HG03196 (cell line): ENCODE data around the gene ZBTB7C.

ENCODE experiments used
- ATAC-seq: cut with Tn5 transposase; IDR thresholded peaks from one replicate; pipeline ENCODE4 v1.9.1; 2021; ENCODE audit not compliant: unreplicated experiment

Gene ZBTB7C

DNA sequence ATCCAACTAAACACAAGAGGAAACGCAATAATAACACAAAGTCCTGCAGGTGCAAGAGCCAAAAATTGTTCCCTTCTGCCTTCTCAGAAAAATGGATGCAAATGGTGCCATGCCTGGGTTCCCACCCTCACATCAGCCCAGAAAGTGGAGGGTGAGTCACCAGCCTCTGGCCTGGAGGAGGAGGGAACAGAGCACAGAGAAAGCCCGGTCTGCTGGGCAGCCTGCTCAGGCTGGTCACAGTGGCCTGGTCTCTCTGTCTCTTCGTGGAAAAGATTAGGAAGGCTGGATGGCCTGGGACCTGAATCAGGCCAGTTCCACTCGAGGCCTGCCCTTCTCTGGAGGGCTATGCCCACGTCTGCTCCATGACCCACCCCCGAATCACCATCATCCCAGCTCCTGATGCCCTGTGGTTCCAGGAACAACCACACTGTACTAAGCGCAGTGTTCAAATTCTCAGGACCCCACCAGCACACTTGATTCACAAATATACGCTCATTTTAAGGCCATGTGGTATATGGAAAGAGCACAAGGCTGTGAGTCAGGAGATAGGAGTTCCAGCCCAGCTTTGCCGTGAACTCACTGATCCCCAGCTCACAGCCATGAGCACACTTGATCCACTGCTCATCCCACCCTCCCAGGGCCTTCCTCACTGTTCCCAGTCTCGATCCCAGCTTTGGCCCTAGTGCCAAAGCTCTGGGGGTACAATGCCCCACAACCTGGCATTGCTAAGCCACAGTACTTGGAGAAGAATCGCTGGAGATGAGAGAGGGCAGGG is 82.1 kb downstream of the ZBTB7C start:
- no peak for ATAC-seq

DNA sequence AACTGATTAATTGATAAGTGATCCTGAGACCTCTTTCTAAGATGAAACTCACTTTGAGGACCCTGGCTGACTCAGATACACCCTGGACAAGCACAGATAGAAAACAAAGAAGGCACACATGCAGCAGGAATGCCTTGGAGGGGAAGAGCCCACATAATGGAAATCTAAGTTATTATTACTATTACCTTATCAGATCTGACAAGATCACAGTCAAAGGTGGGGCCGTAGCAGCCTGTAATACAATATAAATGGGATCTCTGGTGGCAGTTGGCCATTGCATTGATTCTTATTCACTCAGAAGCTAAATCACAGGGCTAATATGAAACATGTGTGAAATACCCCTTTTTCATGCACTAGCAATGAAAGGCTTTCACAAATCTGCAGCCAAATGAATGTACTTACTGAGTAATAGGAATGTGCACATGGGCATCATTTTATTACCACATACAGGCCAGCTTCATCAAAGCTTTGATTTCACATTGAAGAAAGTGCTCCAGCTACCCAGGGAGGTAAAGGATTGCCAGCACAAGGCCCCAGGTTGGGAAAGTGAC is 84.0 kb downstream of the ZBTB7C start:
- ATAC-seq, result no peak

DNA sequence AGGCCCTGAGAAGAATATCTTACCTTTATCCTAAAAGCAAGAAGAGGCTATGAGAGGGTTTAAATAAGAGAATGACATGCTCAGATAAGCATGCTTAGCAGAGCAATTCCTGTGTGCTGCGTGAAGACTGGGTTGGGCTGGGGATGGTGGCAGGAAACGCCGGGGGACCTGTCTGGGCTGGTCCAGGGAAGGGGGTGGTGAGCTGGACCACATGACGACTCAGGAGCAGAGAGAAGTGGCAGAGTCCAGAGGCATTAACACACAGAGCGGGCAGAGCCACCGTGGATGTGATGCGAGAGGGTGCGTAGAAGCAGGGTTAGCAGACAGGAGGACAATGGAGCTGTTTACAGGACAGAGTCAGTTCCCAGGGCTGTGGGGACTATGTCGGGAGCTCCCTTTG is 84.5 kb downstream of the ZBTB7C start:
- ATAC-seq, result no peak

- ATAC-seq, result no peak
Measured at GRCh38 chr18:48323151-48323550, 86.0 kb downstream of the ZBTB7C start.

GRCh38 chr18:48321536-48321935 is 87.6 kb downstream of the ZBTB7C start:
- ATAC-seq, result no peak

GRCh38 chr18:48321121-48321520 is 88.1 kb downstream of the ZBTB7C start:
- ATAC-seq, result no peak

- no peak for ATAC-seq
Measured at GRCh38 chr18:48320639-48320945, 88.6 kb downstream of the ZBTB7C start.

GRCh38 chr18:48319801-48320638 is 89.2 kb downstream of the ZBTB7C start:
- no peak for ATAC-seq

DNA sequence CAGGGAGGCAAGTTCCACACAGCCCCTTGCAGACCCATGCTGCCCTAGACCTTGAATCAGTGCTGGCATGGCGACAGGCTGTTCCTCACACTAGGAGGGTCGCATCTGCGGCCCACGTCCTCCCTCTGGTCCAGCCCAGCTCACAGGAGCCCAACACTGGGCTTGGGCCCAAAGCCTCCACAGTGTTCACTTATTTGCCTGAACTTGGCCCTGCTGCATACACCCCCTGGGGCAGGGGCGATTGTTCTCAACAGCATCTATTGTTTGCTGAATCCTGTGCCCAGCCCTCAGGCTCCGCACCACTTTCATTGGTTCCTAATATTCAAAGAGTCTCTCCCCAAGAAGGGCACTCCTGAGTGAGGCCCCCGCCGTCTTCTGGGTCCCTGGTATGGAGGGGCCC is 90.7 kb downstream of the ZBTB7C start:
- ATAC-seq, result no peak

DNA sequence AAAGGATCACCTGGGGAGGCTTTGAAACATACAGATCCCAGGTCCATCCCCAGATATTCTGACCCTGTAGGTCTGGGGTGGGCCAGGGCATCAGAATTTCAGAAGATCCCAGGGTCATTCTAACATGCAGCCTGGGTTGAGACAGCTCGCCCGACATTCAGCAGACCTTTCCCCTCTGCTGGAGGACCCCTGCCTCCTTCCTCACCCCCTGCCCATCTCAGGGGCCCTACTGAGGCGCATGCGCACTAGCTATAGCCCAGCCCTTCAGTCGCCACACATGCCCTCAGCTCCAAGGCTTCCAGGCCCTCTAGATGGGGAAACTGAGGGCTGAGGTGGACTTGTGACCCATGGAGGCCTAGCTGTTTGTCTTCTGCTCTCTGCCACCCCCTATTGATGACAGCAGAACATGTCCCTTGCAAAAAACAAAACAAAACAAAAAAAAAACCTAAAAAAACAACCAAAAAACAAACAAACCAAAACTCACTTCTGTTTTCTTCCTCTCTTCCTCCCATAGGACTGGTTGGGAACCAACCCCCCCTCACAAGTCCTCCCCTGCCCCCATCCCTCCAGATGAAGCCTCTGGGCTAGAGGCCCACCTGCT is 91.3 kb downstream of the ZBTB7C start:
- no peak for ATAC-seq

DNA sequence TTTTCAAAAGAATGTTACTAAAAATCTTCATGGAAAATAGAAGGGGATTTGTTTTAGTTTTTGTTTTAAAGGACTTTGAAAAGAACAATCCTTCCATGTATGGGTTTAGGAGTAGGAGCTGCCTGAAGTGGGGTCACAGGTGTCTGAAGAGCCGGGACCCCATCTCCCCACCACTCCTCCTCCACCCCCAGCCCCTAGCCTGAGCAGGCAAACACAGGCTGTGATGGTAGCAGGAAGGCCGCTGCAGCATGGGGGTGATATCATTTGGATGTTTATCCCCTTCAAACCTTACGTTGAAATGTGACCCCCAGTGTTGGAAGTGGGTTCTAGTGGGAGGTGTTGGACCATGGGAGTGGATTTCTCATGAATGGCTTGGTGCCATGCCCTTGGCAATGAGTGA is 93.0 kb downstream of the ZBTB7C start:
- ATAC-seq, result no peak

GRCh38 chr18:48314690-48315089 is 94.5 kb downstream of the ZBTB7C start:
- ATAC-seq, result no peak

DNA sequence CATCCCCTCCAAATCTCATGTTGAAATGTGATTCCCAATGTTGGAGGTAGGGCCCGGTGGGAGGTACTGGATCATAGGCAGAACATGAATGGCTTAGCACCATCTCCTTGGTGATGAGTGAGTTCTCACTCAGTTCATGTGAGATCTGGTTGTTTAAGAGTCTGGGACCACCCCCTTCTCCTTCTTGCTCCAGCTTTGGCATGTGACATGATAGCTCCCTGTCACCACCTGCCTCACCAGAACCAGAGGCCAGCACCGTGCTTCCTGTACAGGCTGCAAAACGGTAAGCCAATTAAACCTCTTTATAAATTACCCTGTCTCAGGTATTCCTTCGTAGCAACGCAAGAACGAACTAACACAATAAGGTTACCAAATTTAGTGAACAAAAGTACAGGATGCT is 95.4 kb downstream of the ZBTB7C start:
- ATAC-seq, result no peak

- no peak for ATAC-seq
Measured at GRCh38 chr18:48312066-48312465, 97.1 kb downstream of the ZBTB7C start.

GRCh38 chr18:48310999-48311398 is 98.2 kb downstream of the ZBTB7C start:
- ATAC-seq, result no peak

DNA sequence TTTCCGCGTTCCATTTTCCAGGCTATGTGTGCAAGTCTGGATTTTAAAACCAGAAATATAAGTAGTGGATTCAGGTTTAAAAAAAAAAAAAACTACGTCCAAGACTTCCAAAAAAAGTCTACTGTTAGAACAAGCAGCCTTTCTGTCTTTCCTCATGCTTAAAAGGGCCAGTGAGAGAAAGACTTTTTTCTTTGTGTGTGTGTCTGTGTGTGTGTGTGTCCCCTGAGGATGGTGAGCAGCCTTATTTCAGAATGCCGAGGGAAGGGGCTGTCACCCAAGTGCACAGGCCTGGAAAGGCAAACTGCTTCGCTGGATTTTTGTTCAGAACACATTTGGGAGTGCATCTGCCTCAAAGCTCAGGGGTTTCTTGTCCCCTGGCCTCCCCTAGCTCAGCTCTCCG is 98.8 kb downstream of the ZBTB7C start:
- ATAC-seq, result no peak

GRCh38 chr18:48308755-48309575 is 100.2 kb downstream of the ZBTB7C start:
- ATAC-seq, result no peak

DNA sequence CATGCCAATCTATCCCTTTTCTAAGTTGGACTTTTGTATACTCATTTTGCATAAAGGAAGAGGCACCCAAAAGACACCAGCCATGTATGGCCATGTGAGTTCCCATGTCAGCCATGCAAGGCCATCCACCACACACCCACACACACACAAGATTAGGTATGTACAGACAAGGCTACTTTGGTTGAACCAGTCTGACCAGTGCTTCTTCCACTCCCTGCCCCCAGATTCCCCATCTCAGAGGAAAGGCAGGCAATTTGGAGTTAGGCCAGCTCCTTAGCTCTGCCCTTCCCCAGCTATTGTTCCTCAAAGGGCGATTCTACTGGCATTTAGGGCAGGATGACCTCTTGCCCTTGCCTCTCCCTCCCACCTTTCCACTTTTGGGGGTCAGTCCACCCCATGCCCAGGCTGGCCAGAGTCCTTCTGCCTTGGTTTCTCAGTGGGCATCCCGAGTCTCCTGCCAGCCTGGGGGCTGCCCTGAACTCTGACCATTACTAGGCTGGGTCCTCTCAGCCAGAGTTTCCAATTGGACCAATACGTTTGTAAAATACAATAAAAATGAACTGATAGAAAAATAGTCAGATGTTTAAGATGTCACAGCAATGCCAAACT is 101.1 kb downstream of the ZBTB7C start:
- ATAC-seq, result no peak

GRCh38 chr18:48306838-48307237 is 102.3 kb downstream of the ZBTB7C start:
- no peak for ATAC-seq

DNA sequence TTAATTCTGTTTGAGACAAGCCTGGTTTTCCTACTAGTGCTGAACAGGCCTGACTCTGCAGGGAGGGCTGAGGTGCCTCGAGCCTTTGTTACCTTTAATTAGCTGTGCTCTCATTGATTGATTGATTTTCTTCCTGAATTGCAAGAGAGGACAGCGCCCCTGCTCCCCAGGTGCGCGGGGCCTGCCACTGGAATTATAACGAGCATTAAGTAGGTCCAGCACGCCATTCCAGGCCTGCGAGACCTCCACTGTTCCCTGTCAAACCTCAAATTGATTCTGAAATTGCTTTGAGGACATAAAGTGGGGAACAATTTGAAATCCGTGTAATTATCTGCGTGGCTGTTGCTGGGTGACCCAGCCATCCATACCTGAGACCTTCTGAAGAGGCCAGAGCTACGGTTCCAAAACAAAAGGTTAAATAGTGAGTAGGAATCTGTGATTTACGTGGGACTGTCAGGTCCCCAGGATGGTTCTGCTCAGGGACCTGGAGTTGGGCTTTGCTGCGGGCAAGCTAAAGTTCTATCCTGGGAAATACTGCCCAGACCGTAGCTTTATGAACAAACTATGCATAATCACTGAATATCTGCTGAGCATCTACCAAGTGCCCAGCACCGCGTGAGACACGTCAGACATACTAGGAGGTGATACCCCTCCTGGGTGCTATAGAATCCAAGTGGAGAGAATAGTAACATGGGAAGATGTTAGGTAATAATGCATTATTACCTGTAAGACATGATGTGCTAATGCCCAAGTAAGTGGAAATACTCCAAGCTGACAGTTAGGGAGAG is 104.1 kb downstream of the ZBTB7C start:
- ATAC-seq, result no peak
